GM19438 (cell line): ENCODE results near the gene LITAF.

Experiments used
- ATAC-seq: cut with Tn5 transposase; IDR thresholded peaks from one replicate; pipeline ENCODE4 v1.9.1; 2021; ENCODE audit warnings: low read depth; ENCODE audit not compliant: unreplicated experiment

The LITAF gene

GRCh38 chr16:11586856-11587642 lies at the start of gene LITAF:
Gene LITAF (minus strand): TSS chr16:11586919. CDS start chr16:11556730, 30,189 bp downstream.
- ATAC-seq = peak; percentile 49

GRCh38 chr16:11636172-11636721 lies 49.5 kb upstream of the LITAF start:
- no peak for ATAC-seq

DNA sequence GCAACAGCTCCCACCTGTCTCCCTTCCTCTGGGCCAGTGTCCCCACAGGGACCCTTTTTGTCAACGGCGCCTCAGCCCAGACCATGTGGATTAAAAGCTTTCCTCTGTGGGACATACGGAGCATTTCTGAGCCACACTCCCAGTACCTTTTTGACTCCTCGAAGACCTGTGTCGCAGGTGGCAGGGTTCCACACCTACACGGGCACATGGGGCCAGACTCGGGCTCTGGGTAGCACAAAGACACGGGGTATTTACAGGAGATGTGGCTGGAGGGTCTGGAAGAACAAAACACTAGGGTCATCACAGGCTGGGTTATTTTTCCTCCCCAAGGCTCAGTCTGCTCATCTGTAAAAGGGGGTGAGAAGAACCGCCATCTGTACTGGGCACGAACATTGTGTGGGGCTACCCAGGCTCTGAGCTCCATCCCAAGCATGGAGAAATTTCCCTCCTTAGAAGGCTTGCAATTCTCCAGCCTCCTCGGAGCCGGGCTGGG lies 49.0 kb upstream of the LITAF start:
- no peak for ATAC-seq

GRCh38 chr16:11635113-11635652 lies 48.5 kb upstream of the LITAF start:
- no peak for ATAC-seq

DNA sequence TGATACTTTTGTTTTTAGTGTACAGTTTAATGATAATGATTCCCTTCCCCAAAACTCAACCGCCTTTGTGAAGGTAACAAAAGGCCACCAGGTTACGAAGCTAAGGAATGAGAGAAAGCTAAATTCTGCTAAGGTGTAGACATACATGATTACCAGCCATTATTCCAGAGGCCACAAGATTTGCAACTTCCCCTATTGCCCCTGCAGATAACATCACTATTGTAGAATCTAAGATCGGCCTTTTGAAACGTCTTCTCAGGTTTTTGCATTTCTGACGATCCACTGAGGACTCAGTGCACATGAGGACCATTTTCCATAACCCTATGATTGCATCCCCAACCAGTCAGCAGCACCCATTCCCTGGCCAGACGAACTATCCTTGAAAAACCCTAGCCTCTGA lies 47.6 kb upstream of the LITAF start:
- ATAC-seq = no peak

- ATAC-seq = no peak
These were observed 46.4 kb upstream of the LITAF start for GRCh38 chr16:11633113-11633512.

- no peak for ATAC-seq
These were observed 45.8 kb upstream of the LITAF start for GRCh38 chr16:11632455-11632939.

GRCh38 chr16:11631214-11631613 lies 44.5 kb upstream of the LITAF start:
- ATAC-seq = no peak

- ATAC-seq = no peak
These were observed 44.0 kb upstream of the LITAF start for GRCh38 chr16:11630768-11631056.

DNA sequence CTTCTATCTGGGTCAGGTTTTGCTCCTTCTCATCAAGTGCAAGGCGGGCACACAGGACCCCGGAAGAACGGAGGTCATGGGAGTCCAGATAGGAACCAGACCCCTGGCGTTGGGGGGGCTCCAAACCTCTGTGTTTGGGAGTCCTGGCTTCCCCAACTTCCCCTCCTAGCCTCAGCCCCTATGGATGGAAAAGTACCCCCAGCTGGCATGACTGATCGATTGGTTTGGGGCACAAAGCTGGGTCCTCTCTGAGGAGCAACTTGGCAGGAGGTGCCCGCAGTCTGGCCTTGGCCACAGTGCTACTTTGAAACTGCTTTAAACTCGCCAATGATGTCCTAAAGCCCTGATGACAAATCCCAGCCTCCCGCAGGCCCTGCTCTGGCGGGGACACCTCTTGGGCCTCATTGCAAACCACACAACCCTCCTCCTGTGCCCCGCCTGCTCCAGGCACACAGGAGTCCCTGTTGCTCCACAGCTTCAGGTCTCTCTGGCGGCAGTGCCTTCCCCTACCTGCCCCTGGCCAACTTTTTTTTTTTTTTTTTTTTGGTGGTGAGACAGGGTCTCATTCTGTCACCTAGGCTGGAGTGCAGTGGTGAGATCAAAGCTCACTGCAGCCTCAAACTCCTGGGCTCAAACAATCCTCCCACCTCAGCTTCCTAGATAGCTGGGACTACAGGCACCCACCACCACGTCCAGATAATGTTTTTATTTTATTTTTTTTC lies 43.5 kb upstream of the LITAF start:
- ATAC-seq = no peak

GRCh38 chr16:11629071-11630030 lies 42.6 kb upstream of the LITAF start:
- ATAC-seq = peak; percentile 60

DNA sequence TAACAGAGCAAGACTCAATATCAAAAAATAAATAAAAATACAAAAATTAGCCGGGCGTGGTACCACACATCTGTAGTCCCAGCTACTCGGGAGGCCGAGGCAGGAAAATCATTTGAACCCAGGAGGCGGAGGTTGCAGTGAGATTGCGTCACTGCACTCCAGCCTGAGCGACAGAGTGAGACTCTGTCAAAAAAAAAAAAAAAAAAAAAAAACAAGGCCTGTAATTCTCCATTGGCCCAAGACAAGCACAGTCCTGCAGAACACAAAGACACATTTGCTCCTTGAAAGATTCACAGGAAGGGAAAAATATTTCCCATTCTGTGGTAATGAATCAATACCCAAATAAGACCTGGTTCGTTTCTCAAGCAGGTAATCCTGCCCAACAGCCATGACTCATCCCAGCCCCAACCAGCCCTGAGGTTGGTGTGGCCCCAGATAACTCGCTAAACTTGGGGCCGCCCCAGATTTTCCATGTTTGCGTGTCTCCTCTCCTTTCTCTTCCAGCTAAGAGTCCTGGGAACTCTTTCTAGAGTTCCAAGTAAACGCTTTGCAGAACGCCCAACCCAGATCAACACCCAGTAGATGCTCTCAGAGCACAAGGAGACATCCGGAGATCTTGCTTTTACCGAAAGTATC lies 41.2 kb upstream of the LITAF start:
- ATAC-seq = no peak

GRCh38 chr16:11627292-11627663 lies 40.6 kb upstream of the LITAF start:
- no peak for ATAC-seq

DNA sequence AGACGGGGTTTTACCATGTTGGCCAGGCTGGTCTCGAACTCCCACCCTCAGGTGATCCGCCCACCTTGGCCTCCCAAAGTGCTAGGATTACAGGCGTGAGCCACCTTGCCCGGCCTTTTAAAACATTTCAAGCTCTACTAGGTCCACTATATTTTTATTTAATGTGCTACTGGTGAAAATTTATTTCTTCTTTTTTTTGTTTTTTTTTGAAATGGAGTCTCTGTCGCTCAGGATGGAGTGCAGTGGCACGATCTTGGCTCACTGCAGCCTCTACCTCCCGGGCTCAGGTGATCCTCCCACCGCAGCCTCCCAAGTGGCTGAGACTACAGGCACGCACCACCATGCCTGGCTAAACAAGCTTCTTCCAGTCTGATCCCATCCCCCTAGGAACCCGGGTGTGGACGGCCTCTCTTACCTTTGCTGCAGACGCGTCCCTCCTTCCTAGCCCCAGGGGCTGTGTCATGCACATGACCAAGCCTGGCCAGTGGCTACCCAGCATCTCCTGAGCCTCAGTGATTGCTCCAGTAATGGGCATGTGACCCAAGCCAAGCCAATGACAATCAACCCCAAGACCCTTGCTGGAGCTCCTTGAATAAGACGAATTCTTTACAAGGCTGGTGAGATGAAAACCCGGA lies 40.1 kb upstream of the LITAF start:
- ATAC-seq = no peak

DNA sequence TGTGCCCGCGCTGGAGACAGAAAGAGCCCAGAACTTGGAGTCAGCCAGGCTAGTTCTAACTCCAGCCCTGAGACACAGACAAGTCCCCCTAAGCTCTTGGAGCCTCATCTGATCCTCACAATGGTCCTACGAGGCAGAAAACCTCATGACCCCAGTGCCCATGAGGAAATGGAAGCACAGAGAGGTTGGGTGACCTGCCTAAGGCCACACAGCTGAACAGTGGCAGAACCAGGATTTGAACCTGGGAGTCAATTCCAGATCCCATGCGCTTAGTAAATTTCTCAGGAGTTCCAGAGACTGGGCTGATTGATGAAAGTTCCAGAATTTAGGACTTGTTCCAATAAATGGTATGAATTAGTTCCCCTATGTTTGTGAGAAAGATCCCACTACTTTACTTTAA lies 39.0 kb upstream of the LITAF start:
- ATAC-seq = no peak

DNA sequence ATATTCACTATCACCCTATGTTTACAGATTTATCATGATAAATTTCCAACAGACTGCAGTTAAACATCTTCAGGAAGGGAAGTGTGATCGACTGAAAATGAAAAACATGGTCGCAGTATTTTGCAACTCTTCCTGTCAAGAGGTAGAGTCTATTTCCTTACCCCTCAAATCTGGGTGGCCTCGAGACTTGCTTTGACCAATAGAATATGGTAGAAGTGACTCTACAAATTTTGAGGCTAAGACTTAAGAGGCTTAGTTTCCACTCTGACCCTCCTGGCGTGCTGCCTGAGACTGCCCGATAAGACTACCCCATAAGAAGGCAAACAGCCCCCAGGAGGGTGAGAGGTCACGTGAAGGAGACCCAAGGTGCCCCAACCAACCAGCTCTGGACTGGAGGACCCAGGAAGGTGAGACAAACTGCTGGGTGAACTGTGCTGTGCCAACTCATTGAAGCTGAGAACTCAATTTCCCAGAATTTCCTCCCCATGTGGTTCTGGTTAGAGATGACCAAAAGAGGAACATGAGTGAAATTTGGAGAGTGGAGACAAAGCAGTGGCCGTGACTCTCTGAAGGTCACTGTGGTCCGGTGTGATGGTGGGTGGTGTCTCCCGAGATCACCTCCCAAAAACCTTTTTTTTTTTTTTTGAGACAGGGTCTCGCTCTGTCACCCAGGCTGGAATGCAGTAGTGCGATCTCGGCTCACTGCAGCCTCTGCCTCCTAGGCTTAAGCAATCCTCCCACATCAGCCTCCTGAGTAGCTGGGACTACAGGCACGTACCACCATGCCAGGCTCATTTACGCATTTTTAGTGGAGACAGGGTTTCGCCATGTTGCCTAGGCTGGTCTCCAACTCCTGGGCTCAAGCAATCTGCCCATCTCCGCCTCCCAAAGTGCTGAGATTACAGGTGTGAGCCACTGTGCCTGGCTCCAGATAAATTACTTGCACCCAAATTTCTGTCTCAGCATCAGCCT lies 38.2 kb upstream of the LITAF start:
- no peak for ATAC-seq

GRCh38 chr16:11624205-11624604 lies 37.5 kb upstream of the LITAF start:
- no peak for ATAC-seq
